ENCODE measurements around the gene SPOCK2.

Gene SPOCK2

DNA sequence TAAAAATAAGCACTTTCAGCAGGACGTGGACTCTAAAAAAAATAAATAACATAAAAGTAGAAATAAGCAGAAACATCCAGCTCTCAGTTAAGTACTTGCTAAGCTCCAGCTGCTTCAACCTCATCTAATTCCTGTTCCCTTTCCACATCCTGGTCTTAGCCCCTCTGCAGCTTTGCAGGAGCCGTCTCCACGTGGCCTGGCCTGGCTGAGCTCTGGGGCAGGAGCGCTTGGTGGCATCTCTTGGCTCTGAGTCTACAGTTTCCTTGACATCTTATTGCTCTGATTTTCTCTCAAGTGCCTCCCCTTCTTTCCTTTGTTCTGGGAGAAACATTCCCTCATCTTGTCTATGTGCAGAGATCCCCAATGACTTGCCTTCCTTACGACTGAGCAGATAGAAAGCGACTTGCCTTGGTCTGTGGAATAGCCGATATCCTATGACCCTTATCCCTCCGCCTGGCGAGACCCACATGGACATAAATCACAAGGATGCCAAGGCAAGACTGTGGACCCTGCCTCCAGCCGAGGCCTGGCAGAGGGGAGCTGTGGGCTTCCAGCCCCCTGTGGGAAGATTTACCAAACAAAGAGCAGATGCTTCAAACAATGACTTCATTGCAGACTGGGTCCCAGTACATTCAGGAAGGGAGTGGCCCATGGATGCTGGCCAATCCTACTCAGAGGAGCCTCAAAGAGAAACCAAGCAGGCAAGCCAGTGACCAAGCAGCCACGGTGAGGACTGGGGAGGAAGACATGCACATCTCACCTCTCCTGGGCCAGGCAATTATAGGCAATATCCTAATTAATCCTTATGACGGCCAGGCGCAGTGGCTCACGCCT lies 61.9 kb downstream of the SPOCK2 start:
- no peak for DNase-seq

DNA sequence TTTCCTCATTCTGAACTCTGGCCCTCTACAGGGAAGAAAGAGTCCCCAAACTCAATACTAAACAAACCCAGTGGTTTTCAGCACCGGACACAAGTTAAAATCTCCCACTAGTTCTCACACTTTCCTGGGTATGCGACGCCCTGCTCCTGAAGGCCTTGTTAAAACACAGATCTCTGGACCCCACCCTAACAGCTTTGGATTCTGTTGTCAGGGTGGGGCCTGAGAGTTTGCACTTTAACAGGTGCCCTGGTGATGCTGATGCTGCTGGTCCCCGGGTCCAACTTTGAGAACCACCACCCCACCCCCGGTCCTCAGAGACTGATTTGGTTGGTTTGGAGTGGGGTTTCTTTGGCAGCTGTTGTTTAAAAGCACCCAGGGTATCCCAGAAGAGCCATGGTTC lies 62.5 kb downstream of the SPOCK2 start:
- no peak for DNase-seq

DNA sequence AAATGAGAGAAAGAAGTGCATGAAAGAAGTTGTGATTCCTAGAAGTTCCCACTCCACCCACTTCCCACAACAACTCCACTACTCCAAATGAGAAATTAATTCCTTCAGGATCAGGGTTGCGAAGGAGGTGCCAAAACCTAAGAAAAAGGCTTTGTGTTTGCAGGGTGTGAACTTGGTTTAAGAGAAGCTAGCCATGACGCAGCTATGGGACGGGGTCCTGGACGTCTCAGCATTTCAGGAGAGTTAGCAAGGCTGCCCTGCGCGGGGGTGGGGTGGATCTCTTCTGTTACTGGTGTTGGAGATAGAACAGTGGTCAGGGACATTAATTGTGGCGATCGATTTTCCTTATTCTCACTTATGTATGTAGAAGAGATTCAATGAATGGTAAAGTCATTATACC lies 63.0 kb downstream of the SPOCK2 start:
- no peak for DNase-seq

DNA sequence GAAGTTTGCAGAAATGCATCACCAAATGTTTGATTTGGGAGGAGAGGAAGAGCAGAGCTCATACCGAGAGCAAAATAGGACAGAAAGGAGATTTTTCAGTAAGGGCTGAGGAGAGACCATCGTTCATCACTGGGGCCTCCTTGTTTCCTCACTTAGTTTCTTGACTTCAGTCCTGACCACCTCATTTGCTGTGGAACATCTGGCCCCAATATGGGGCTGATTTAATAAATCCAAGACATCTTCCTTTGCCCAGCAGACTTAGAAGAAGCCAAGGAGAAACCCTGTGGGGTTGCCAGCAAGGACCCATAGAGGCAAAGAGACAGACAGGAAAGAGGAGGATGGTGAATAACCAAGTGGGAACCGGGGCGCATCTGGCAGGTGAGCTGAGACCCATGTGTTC lies 63.8 kb downstream of the SPOCK2 start:
- DNase-seq: no peak

DNA sequence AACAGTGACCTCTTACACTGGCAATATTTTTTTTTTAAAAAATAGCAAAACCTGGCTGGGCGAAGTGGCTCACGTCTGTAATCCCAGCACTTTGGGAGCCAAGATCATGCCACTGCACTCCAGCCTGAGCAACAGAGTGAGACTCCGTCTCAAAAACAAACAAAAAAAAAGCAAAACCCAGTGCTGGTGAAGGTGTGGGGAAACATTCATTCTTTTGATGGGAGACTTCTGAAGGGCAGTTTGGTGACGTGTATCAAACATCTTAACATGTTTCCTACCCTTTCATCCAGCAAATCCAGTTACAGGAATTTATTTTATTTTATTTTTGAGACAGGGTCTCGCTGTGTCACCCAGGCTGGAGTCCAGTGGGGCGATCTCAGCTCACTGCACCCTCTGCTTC lies 66.1 kb downstream of the SPOCK2 start:
- DNase-seq: no peak

DNA sequence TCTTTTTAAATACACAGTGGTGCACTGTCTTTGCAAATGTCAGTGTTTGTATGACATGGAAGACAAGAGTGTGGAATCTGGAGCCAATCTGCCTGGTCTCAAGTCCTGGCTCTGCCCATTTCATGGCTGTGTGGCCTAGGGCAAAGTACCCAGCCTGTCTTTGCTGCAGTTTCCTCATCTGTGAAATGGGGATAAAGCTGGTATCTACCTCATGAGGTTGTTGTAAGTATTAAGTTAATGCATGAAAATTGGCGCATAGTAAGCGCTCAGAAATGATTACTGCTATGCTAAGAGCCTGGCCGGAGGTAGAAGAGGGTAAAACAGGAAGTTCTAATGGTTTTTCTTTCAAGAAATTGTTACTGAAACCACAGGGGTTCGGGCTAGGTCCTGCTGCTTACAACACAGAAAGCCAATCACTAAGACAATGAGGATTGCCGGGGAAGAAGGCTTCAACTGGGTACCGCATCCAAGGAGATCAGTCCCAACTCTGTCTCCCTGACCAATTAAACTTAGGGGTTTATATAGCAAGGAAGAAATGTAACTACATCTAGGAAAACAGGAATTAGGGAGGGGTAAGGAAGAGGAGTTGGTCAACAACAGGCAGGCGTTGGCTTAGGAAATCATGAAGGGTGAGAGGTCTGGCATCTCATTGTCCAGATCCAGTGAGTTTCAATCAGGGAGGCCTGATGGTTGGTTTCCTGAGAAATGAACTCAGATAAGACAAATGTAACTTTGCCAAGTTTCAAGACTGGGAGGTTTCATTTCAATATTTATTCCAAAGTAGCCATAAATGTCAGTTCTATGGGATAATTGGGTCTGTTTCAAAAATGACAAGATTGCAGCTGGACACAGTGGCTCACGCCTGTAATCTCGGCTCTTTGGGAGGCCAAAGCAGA lies 67.2 kb downstream of the SPOCK2 start:
- DNase-seq: peak in 2 of 4 experiments; percentile 10 to 12

DNA sequence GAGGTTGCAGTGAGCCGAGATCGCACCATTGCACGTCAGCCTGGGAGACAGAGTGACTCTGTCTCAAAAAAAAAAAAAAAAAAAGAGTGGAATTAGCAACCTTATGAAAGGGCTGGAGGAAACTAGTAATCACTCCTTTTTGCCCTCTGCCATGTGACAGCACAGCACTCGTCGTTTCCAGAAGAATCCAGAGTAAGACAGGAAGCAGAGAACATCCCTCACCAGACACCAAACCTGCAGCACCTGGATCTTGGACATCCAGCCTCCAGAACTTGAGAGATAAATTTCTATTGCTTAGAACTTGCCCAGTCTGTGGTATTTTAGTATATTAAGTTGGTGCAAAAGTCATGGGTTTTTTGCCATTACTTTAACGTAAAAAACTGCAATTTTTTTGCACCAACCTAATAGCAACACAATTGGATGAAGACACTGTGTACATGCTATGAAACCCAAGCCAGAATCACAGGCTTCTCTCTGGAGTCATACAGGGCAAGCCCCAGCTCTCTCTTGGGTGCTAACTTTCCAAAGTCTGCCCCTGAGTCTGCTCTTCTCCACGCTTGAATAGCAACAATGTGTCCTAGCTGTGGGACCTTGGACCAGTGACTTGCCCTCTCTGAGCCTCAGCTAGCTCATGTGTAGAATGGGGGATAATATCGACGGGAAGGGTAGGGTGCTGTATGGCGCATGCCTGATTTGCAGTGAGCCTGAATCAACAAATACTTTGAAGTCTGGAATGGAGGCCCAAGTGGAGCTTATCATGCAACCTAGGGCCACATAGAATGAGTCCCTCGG lies 69.1 kb downstream of the SPOCK2 start:
- DNase-seq: no peak

DNA sequence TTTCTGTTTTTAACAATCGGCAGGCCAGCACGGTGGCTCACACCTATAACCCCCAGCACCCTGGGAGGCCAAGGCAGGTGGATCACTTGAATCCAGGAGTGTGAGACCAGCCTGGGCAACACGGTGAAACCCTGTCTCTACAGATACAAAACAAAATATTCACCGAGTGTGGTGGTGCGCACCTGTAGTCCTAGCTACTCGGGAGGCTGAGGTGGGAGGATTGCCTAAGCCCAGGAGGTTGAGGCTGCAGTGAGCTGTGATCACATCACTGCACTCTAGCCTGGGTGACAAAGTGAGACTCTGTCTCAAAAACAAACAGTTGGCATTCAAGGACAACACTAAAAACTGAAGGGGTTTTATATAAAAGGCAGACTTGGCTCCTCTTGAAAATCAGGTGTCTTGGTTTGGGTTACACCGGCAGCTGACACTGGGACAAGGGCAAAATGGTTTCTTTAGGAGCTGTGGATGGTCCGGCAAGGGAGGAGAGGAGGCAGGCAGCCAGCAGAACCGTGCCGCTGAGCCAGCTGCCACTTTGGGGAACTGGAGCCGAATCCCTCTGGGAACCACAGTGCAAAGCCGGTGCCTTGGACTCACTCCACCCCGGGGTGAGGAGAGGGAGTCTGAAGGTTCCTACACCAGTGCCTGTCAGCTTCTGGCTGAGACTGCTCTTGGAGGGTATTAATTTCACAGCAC lies 71.6 kb downstream of the SPOCK2 start:
- DNase-seq: no peak

DNA sequence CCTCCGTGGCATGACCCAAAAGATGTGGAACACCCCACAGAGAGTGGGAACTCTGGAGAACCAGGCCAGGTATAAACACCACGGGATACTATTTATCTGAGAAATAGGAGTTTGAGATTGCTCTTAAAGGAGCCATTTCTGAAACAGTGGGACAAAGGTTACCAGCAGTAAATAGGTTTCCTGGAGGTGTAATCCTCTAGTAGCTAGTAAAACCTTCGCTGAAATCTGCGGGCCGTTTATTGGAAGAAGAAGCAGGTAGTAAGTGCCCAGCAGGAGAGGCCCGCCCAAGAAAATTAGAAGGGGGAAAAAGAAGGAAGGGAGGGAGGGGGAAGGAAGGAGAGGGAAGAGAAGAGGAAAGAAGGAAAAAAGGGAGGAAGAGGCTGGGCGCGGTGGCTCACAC lies 72.5 kb downstream of the SPOCK2 start:
- DNase-seq: no peak

DNA sequence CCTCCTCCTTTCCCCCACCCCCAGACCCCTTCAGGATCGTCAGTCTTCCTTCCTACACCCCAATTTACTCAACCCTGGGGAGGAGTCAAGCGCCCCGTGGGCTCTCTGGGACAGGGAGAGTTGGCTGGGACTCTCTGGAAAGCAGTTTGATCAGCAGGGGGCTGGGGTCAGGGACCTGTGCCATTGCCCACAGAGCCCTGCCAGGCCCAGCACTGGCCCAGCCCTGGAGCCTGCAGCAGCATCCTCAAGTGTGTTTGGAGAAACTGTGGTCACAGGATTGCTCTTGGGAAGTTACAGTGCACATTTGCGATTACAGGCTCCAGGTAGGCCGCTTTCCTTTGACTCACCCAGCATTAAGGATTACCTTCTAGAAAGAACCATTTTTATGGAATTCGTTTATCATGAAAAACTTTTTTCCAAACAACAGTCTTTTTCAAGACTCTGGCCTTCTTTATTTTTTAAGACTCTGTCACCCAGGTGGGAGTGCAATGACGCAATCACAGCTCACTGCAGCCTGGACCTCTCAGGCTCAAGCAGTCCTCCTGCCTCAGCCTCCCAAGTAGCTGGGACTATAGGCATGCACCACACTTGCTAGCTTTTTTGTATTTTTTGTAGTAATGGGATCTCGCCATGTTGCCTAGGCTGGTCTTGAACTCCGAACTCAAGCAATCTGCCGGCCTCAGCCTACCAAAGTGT lies 73.4 kb downstream of the SPOCK2 start:
- no peak for DNase-seq

DNA sequence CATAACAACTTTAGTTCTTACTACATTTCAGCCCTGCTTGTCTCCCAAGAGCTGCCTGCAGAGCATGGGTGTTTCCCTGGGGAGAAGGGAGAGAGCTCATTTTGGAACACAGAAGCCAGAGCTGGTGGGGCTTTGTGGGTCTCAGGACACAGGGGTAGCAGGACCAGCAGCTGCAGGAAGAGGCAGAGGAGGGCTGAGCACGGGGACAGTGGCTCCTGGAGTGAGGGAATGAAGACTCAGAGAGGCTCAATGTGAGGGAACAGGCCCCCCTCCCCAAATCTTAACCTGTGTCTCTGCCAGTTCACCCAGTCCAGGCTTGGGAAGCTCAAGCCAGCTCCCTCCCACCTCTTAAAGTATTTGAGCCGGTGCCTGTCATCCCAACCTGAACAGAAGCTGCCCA lies 74.2 kb downstream of the SPOCK2 start:
- DNase-seq: no peak

DNA sequence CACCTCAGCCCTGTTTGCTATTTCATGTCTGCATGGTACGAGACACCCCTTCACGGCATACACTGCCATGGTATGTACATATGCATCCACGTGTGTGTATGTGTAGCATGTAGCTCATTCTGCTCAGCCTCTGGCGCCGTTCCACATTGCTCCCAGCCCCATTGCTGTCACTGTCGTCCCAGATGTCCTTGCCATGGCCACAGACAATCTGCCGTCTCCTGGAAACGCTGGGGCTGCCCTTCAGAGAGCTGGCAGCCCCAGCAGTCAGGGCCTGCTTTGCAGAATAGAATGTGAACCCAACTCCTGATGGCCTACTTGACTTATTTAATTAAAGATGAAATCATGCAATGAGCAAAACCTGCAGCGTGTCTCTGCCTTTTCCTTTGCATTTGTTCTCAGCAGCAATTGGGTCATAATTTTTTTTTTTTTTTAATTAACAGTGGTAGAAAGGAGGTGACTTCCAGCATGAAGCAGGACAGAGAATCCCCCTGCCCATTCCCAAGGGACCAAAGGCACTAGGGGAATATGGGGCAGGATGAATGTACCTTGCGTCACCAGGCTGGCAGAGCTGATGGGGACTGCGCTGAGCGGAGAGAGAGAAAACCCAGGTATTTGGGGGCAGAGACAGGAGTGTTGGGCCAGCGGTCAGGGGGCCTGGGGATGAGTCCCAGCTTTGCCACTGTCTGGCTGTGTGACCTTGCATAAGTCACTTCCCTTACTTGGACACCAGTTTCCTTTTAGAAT lies 75.0 kb downstream of the SPOCK2 start:
- DNase-seq: no peak

DNA sequence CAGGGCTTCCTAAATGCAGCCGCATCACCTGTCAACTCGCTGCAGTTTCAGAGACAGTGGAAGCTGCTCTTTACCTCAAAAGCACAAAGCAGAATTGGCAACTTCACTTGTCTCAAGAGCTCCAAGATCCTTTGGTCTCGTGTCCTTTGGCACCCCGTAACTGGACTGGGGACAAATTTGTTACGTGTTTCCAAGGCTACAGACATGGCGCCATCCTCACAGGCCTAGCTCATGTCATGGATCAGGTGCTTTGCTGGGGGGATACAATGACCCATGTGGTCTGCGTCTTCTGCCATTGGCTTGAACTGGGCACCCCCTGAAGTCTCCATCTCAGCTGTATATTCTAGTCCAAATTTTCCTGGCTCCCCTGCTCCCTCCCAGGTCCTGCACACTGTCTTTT lies 75.6 kb downstream of the SPOCK2 start:
- no peak for DNase-seq

DNA sequence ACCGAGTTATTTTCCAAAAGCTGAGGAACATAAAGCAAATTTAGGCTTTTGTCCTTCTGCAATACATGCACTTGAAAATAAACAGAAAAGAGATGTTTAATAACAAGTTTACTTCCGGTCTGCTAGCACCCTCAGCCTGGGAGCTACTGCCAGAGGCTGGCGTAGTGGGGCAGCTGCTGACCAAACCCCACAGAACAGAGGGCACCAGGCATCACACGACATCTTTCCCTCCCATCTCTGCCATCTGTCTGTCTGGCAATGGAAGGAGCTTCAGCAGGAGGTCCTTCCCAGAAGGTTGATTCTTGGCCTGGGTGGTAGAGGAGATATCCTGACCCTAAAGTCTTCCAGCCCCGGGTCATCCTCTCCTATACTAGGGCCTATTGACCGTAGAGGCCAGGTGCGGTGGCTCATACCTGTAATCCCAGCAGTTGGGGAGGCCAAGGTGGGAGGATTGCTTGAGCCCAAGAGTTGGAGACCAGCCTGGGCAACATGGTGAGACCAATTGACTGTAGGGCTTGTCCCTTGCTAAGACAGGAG lies 76.3 kb downstream of the SPOCK2 start:
- DNase-seq: no peak

DNA sequence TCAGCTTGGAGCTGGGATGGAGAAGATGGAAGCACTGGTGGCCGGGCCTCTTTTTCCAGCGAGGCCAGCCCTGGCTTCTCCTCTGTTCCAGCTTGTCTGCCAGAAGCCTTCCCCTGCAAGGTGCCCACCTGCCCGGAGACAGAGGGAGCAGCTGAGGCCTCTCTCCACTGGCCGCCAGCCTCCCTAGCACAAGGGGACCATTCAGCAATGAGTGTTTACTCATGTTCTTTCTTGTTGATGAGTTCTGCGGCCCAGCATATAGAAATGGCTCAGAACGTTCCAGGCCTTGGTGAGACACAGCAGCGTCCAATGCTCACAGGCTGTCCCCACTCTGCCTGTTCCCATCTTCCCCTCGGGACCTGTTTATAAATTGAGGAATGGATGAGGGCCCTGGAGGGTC lies 76.9 kb downstream of the SPOCK2 start:
- no peak for DNase-seq

DNA sequence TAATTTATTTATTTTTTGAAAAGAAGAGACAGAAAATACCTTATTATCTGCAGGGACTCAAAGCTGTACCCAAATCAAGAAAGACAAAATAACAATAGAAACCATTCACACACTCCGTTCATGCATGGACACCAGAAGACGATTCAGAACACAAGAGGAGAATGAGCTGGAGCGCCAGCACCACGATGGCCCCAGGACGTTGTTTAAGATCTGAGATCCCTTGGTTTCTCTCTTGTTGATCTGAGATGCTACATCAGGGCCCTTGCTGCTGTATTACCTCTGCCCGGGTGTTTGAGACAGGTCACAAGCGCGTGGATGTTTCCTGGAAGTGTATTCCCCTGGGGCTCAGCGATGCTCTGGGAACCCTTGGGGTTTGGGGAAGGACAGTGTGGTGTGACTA lies 77.3 kb downstream of the SPOCK2 start:
- no peak for DNase-seq

DNA sequence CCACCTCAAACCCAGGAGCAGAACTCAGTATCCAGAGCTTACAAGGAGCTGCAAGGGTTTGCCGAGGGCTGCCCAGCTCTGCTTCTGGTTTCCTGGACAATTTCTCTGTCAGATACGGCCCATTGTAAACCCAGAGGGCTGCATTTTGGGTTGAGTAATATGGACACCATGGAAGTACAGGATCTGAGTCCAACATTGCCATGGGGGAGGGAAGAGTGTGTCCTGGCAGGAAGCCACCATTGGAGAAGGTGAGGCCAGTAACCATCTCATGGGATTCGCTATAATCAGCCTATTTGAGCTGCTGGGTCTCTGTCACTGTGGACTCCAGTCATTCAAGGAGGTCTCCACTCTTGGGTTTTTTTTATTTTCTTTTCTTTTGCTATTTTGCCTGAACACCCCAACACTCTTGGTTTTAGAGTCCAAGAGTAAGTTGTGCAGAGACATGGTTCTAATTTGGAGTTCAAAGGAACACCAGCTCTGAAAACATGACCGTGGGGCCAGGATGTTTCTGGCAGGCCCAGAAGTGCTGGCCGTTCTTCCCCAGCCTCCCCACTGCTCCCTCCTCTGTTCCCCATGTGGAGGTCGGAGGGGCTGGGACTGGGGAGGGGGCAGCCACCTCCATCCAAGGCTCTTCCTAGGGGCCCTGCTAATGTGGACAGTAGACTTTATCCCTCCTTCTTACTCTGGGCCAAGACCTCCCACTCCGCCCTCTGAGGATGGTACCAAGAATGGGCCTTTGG lies 77.9 kb downstream of the SPOCK2 start:
- DNase-seq: no peak

DNA sequence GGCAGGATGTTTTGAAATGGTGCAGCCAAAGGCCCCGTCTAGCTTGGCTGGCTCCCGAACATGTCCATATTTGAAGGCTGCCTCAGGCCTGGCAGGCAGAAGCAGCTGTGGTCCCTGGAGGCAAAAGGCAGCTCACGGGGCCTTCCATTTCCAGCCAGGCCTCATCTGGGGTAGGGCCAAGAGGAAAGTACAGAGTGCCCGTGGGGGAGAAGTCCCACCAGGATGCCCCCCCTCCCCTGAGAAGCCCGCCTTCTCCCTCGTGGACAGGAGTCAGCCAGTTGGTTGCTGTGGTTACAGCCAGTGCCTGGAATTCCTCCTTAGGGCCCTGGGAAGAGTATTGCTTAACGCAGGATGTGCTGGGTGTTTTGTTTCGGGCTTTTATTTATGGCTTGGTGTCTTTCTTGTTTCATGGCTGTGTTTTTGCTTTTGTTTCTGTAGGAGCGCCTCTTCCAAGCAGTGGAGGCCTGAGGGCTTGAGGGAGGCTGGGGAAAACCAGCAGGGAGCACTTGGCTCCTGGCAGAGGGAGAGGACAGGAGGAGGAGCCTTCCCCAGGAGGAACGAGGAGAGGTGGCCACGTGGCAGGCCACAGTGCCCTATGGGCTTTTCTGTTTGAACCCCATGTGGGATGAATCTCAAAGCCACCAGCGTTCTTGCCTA lies 78.8 kb downstream of the SPOCK2 start:
- DNase-seq: no peak

DNA sequence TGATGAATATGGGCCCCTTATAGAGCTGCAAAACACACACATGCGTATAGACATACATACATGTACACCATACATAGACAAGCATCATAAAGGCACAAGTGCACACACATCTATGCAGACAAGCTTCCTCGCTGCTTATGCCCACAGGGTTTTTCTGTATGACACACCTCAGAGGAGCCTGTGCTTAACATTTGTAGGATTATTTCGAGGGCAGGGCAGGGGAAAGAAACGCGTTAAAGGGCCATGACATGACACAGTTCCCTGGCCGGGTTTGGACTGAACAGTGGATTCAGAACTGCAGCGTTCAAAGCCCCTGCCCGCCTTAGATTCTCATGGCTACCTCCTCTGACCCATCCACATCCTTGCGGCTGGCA lies 79.3 kb downstream of the SPOCK2 start:
- DNase-seq: no peak
